ENCODE data around the gene SOCS3. TPM values are rescaled to one million over a fixed set of nuclear protein-coding genes. Genes with fewer than 3 reads are reported as not detected.
A peak's percentile ranks its signal among the peaks of the same experiment; 100 is the strongest.

Gene SOCS3
- total and polyA plus RNA-seq, 10 of the 15 experiments (the other 5 are each of a cell fraction or from before 2014, with no cell fraction given) = 0.05 to 3.9 (median 1.0) TPM

DNA sequence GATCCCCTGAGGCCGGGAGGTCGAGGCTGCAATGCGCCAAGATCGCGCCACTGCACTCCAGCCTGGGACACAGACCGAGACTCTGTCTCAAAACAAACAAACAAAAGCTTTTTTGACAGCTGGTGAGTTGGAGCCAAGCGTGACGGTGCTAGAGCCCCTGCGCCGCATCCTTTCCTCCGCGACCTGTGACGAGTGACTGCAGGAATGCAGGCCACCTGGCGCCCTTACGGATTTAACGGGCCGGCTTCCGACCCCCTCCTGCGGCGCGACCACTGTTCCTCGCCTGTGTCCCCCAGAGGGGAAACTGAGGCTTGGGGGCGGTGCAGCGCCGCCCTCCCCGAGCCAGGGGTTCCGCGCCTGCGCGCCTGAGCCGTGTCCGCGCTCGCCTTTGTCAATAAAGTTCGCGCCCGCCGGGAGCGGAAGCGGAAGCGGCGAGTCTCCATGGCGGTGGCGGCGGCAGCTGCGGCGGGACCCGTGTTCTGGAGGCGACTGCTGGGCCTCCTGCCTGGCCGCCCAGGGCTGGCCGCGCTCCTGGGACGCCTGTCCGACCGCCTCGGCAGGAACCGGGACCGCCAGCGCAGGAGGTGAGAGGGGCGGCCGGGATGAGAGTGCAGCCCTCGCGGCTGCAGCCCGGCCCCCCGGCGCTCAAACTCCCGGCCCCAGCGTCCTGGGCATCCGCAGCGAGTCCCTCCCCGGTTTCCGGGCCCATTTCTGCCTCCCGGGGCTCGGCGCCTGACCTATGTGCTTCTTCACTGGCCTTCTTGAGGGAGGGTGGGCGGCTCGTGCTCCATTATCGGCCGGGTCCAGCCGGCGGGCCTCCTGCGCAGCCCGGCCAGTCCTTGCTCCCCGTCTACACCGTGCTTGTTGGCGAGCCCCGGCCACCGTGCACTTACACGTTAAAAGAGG, 18.6 kb upstream of the SOCS3 start, which contains the start of gene PGS1 (continued):
- TF ChIP-seq TCF7 (IDR thresholded peaks at IDR 0.05; ENCODE audit: borderline replicate concordance) (no peak), ASH2L (IDR thresholded peaks at IDR 0.05; ENCODE audit: borderline replicate concordance, low read depth) (no peak; the same call in 1 of the 2 replicates), SIN3A (IDR thresholded peaks at IDR 0.05; ENCODE audit: low read depth, low read length) (no peak), BHLHE40 (IDR thresholded peaks at IDR 0.05; ENCODE audit: borderline replicate concordance in 1 of 2, low read depth in 2 of 2, low read length in 1 of 2) (peak in 1 of 2 experiments; percentile 76; a peak in 2 of 4 replicates), CREM (IDR thresholded peaks at IDR 0.05; ENCODE audit: low read depth) (0 out of 2 replicates have a peak, but pooled peaks have one; percentile 54), ATF2 (IDR thresholded peaks at IDR 0.05; ENCODE audit: low read length) (no peak), IKZF1 (conservative IDR thresholded peaks at IDR 0.05) (peak; percentile 95), GATAD2B (conservative IDR thresholded peaks at IDR 0.05; ENCODE audit: low read depth) (peak; percentile 94), SMC3 (IDR thresholded peaks at IDR 0.05; ENCODE audit: borderline replicate concordance, low read length) (no peak), CTCF (IDR thresholded peaks at IDR 0.05 in 2 of 3, conservative IDR thresholded peaks at IDR 0.05 in 1 of 3; ENCODE audit: control insufficient read depth in 2 of 3, extremely low read depth in 1 of 3, insufficient read depth in 1 of 3, low read depth in 3 of 3, low read length in 3 of 3) (no peak), SMARCA5 (IDR thresholded peaks at IDR 0.05) (0 out of 2 replicates have a peak, but pooled peaks have one; percentile 40), CEBPB (IDR thresholded peaks at IDR 0.05; ENCODE audit: borderline replicate concordance in 1 of 2, low read depth in 2 of 2, low read length in 2 of 2) (no peak)
- TF ChIP-seq, protein P1, sequence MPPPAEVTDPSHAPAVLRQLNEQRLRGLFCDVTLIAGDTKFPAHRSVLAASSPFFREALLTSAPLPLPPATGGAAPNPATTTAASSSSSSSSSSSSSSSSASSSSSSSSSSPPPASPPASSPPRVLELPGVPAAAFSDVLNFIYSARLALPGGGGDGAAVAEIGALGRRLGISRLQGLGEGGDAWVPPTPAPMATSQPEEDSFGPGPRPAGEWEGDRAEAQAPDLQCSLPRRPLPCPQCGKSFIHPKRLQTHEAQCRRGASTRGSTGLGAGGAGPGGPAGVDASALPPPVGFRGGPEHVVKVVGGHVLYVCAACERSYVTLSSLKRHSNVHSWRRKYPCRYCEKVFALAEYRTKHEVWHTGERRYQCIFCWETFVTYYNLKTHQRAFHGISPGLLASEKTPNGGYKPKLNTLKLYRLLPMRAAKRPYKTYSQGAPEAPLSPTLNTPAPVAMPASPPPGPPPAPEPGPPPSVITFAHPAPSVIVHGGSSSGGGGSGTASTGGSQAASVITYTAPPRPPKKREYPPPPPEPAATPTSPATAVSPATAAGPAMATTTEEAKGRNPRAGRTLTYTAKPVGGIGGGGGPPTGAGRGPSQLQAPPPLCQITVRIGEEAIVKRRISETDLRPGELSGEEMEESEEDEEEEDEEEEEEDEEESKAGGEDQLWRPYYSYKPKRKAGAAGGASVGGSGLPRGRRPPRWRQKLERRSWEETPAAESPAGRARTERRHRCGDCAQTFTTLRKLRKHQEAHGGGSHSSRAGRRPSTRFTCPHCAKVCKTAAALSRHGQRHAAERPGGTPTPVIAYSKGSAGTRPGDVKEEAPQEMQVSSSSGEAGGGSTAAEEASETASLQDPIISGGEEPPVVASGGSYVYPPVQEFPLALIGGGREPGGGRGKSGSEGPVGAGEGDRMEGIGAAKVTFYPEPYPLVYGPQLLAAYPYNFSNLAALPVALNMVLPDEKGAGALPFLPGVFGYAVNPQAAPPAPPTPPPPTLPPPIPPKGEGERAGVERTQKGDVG (CRISPR knock-in tag; IDR thresholded peaks at IDR 0.05) = no peak
- TF ChIP-seq, protein P2, sequence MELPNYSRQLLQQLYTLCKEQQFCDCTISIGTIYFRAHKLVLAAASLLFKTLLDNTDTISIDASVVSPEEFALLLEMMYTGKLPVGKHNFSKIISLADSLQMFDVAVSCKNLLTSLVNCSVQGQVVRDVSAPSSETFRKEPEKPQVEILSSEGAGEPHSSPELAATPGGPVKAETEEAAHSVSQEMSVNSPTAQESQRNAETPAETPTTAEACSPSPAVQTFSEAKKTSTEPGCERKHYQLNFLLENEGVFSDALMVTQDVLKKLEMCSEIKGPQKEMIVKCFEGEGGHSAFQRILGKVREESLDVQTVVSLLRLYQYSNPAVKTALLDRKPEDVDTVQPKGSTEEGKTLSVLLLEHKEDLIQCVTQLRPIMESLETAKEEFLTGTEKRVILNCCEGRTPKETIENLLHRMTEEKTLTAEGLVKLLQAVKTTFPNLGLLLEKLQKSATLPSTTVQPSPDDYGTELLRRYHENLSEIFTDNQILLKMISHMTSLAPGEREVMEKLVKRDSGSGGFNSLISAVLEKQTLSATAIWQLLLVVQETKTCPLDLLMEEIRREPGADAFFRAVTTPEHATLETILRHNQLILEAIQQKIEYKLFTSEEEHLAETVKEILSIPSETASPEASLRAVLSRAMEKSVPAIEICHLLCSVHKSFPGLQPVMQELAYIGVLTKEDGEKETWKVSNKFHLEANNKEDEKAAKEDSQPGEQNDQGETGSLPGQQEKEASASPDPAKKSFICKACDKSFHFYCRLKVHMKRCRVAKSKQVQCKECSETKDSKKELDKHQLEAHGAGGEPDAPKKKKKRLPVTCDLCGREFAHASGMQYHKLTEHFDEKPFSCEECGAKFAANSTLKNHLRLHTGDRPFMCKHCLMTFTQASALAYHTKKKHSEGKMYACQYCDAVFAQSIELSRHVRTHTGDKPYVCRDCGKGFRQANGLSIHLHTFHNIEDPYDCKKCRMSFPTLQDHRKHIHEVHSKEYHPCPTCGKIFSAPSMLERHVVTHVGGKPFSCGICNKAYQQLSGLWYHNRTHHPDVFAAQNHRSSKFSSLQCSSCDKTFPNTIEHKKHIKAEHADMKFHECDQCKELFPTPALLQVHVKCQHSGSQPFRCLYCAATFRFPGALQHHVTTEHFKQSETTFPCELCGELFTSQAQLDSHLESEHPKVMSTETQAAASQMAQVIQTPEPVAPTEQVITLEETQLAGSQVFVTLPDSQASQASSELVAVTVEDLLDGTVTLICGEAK (IDR thresholded peaks at IDR 0.05; ENCODE audit: borderline replicate concordance) = peak; percentile 100
